Measurements from ENCODE around the gene WDR53. TPM values are rescaled to one million over a fixed set of nuclear protein-coding genes. Genes with fewer than 3 reads are reported as not detected.
A peak's percentile ranks its signal among the peaks of the same experiment; 100 is the strongest.
"Not testable (repeated sequence)": the region's sequence is repeated elsewhere in the genome, so short reads cannot be mapped to it uniquely, and the experiment has no call there.

Gene WDR53
- total RNA-seq, 2 experiments from 2014 or later: 12.8 to 21.4 TPM

GRCh38 chr3:196602673-196603072, 34.3 kb upstream of the WDR53 start:
- POLR2A ChIA-PET: no interaction called here
- Mint-ChIP-seq H3K27ac (no peak overlapping the region), H3K4me1 (peaks cover 6% of the 10 kb centered on the region), H3K9me3 (ENCODE audit: low read depth) (no peaks in the 10 kb centered on the region), H3K27me3 (no peaks in the 10 kb centered on the region), H3K4me3 (no peak overlapping the region), H3K36me3 (ENCODE audit: low read depth) (no peaks in the 10 kb centered on the region)
- DNase-seq (no peak), ATAC-seq (no peak)
- CTCF ChIA-PET: interaction anchor here (12.4 kb wide), 1 partner anchor 85 kb away, joined by 216 read pairs; no protein-coding TSS in a partner anchor
- intact Hi-C loops (cut with DNase I, micrococcal nuclease): loop anchor here (10.0 kb wide), 2 partner anchors 232 to 342 kb away; partner anchors contain the start of gene NCBP2 (in 1 of the 2)

- peaks cover 6% of the 10 kb centered on the region for H3K4me1 Mint-ChIP-seq
- CTCF ChIA-PET: no interaction called here
- DNase-seq (no peak), ATAC-seq (no peak)
- H3K4me3 Mint-ChIP-seq: no peak overlapping the region
- intact Hi-C loops (cut with DNase I, micrococcal nuclease): loop anchor here (10.0 kb wide), 2 partner anchors 234 to 344 kb away; partner anchors contain the start of gene NCBP2 (in 1 of the 2)
- no peaks in the 10 kb centered on the region for H3K9me3 Mint-ChIP-seq (ENCODE audit: low read depth)
- POLR2A ChIA-PET: no interaction called here
- no peak overlapping the region for H3K27ac Mint-ChIP-seq
- H3K27me3 Mint-ChIP-seq: no peaks in the 10 kb centered on the region
- no peaks in the 10 kb centered on the region for H3K36me3 Mint-ChIP-seq (ENCODE audit: low read depth)
These were observed 32.0 kb upstream of the WDR53 start for GRCh38 chr3:196600359-196600758.

GRCh38 chr3:196599734-196600128, 31.4 kb upstream of the WDR53 start:
- CTCF ChIA-PET: no interaction called here

GRCh38 chr3:196597971-196598733, 29.8 kb upstream of the WDR53 start:
- ChIA-PET CTCF (interaction anchor here (0.6 to 1.5 kb wide), 6 partner anchors 9 to 344 kb away, joined by 3 to 5 read pairs (median 3); partner anchors contain the start of gene NCBP2), POLR2A (interaction anchor here (0.6 to 1.2 kb wide), 2 partner anchors 142 to 310 kb away, joined by 3 read pairs; partner anchors contain the start of gene PCYT1A)
- peak; percentile 26 for ATAC-seq
- H3K27me3 Mint-ChIP-seq; H3K36me3 Mint-ChIP-seq (ENCODE audit: low read depth); H3K4me1 Mint-ChIP-seq; intact Hi-C loops (cut with DNase I, micrococcal nuclease); H3K27ac Mint-ChIP-seq; H3K9me3 Mint-ChIP-seq (ENCODE audit: low read depth): not testable (repeated sequence)
- H3K4me3 Mint-ChIP-seq: peak overlapping the region; percentile 65
- DNase-seq: peak; percentile 56

More at GRCh38 chr3:196599734-196600128, 31.4 kb upstream of the WDR53 start:
- DNase-seq: no peak
- Mint-ChIP-seq H3K36me3 (ENCODE audit: low read depth) (no peaks in the 10 kb centered on the region), H3K27me3 (no peaks in the 10 kb centered on the region), H3K9me3 (ENCODE audit: low read depth) (no peaks in the 10 kb centered on the region), H3K4me3 (no peak overlapping the region), H3K4me1 (peaks cover 5% of the 10 kb centered on the region), H3K27ac (no peak overlapping the region)
- ATAC-seq: no peak
- POLR2A ChIA-PET: no interaction called here
- intact Hi-C loops (cut with DNase I, micrococcal nuclease): loop anchor here (10.0 kb wide), 2 partner anchors 235 to 345 kb away; partner anchors contain the start of gene NCBP2 (in 1 of the 2)

- H3K4me3 Mint-ChIP-seq: no peak overlapping the region
- POLR2A ChIA-PET: no interaction called here
- CTCF ChIA-PET: interaction anchor here (0.6 to 1.9 kb wide), 2 partner anchors 89 to 241 kb away, joined by 3 to 5 read pairs; no protein-coding TSS in a partner anchor
- H3K27ac Mint-ChIP-seq: no peak overlapping the region
- DNase-seq: no peak
- no peak for ATAC-seq
- no peaks in the 10 kb centered on the region for H3K9me3 Mint-ChIP-seq (ENCODE audit: low read depth)
- no peaks in the 10 kb centered on the region for H3K27me3 Mint-ChIP-seq
- H3K36me3 Mint-ChIP-seq (ENCODE audit: low read depth): no peaks in the 10 kb centered on the region
- intact Hi-C loops (cut with DNase I, micrococcal nuclease): no loop called here
- no peaks in the 10 kb centered on the region for H3K4me1 Mint-ChIP-seq
These were observed 28.0 kb upstream of the WDR53 start for GRCh38 chr3:196596355-196596754.

- ChIA-PET POLR2A (no interaction called here), CTCF (interaction anchor here (0.5 to 1.5 kb wide), 8 partner anchors 11 to 589 kb away, joined by 3 to 5 read pairs (median 4); no protein-coding TSS in a partner anchor)
- no peaks in the 10 kb centered on the region for H3K27me3 Mint-ChIP-seq
- ATAC-seq (no peak), DNase-seq (no peak)
- no peaks in the 10 kb centered on the region for H3K9me3 Mint-ChIP-seq (ENCODE audit: low read depth)
- H3K4me3 Mint-ChIP-seq: no peak overlapping the region
- H3K27ac Mint-ChIP-seq: no peak overlapping the region
- peaks cover 10% of the 10 kb centered on the region for H3K36me3 Mint-ChIP-seq (ENCODE audit: low read depth)
- intact Hi-C loops (cut with DNase I, micrococcal nuclease): no loop called here
- H3K4me1 Mint-ChIP-seq: no peaks in the 10 kb centered on the region
These were observed 21.9 kb upstream of the WDR53 start for GRCh38 chr3:196590279-196590678.

- intact Hi-C loops (cut with DNase I, micrococcal nuclease): no loop called here
- H3K4me1 Mint-ChIP-seq: peaks cover 8% of the 10 kb centered on the region
- ChIA-PET POLR2A (interaction anchor here (0.6 kb wide), 1 partner anchor 12 kb away, joined by 4 read pairs; no protein-coding TSS in a partner anchor), CTCF (interaction anchor here (0.9 to 1.7 kb wide), 5 partner anchors 9 to 56 kb away, joined by 3 to 6 read pairs (median 3); partner anchors contain the start of genes FBXO45 and WDR53)
- H3K4me3 Mint-ChIP-seq: no peak overlapping the region
- ATAC-seq: no peak
- peaks cover 30% of the 10 kb centered on the region for H3K36me3 Mint-ChIP-seq (ENCODE audit: low read depth)
- no peak overlapping the region for H3K27ac Mint-ChIP-seq
- H3K9me3 Mint-ChIP-seq (ENCODE audit: low read depth): no peaks in the 10 kb centered on the region
- H3K27me3 Mint-ChIP-seq: no peaks in the 10 kb centered on the region
- DNase-seq: no peak
These were observed 16.8 kb upstream of the WDR53 start for GRCh38 chr3:196585044-196585757.

GRCh38 chr3:196572389-196572788, 4.0 kb upstream of the WDR53 start:
- POLR2A ChIA-PET: no interaction called here
- H3K9me3 Mint-ChIP-seq (ENCODE audit: low read depth): no peaks in the 10 kb centered on the region
- intact Hi-C loops (cut with DNase I, micrococcal nuclease): no loop called here
- ATAC-seq (no peak), DNase-seq (no peak)
- CTCF ChIA-PET: interaction anchor here (1.0 to 1.5 kb wide), 3 partner anchors 21 to 105 kb away, joined by 3 to 7 read pairs (median 3); no protein-coding TSS in a partner anchor
- H3K36me3 Mint-ChIP-seq (ENCODE audit: low read depth): peaks cover 8% of the 10 kb centered on the region
- H3K27ac Mint-ChIP-seq: no peak overlapping the region
- H3K4me3 Mint-ChIP-seq: no peak overlapping the region
- H3K4me1 Mint-ChIP-seq: peaks cover 30% of the 10 kb centered on the region
- no peaks in the 10 kb centered on the region for H3K27me3 Mint-ChIP-seq

GRCh38 chr3:196570332-196570731, 2.0 kb upstream of the WDR53 start:
- ATAC-seq; H3K27me3 Mint-ChIP-seq; POLR2A ChIA-PET; H3K9me3 Mint-ChIP-seq (ENCODE audit: low read depth); DNase-seq; H3K27ac Mint-ChIP-seq; intact Hi-C loops (cut with DNase I, micrococcal nuclease): not testable (repeated sequence)
- Mint-ChIP-seq H3K4me3 (peak overlapping the region; percentile 88), H3K36me3 (ENCODE audit: low read depth) (peaks cover 15% of the 10 kb centered on the region), H3K4me1 (peaks cover 37% of the 10 kb centered on the region)
- CTCF ChIA-PET: interaction anchor here (1.0 to 2.4 kb wide), 5 partner anchors 39 to 147 kb away, joined by 3 to 16 read pairs (median 3); no protein-coding TSS in a partner anchor

GRCh38 chr3:196569003-196569516, 706 bp upstream of the WDR53 start:
- intact Hi-C loops (cut with DNase I, micrococcal nuclease): loop anchor here (2.0 to 5.0 kb wide), 4 partner anchors 40 to 728 kb away; partner anchors contain the start of genes DLG1 (in 1 of the 2) and NRROS (in 1 of the 2)
- H3K27ac Mint-ChIP-seq: peak overlapping the region; percentile 93
- peak overlapping the region; percentile 88 for H3K4me3 Mint-ChIP-seq
- ChIA-PET CTCF (interaction anchor here (0.6 to 2.4 kb wide), 5 partner anchors 16 to 460 kb away, joined by 3 to 16 read pairs (median 3); partner anchors contain the start of gene MELTF), POLR2A (interaction anchor here (0.6 to 1.7 kb wide), 5 partner anchors 13 to 143 kb away, joined by 3 to 8 read pairs (median 3); partner anchors contain the start of genes CEP19 and PIGX)
- ATAC-seq (peak; percentile 45), DNase-seq (peak; percentile 71)
- H3K4me1 Mint-ChIP-seq: peaks cover 39% of the 10 kb centered on the region
- peaks cover 15% of the 10 kb centered on the region for H3K36me3 Mint-ChIP-seq (ENCODE audit: low read depth)
- H3K9me3 Mint-ChIP-seq (ENCODE audit: low read depth): no peaks in the 10 kb centered on the region
- no peaks in the 10 kb centered on the region for H3K27me3 Mint-ChIP-seq

GRCh38 chr3:196563721-196564225, 4.6 kb downstream of the WDR53 start:
- intact Hi-C loops (cut with DNase I, micrococcal nuclease): no loop called here
- Mint-ChIP-seq H3K27me3 (no peaks in the 10 kb centered on the region), H3K27ac (peak overlapping the region; percentile 71), H3K4me3 (peak overlapping the region; percentile 36), H3K4me1 (peaks cover 47% of the 10 kb centered on the region), H3K9me3 (ENCODE audit: low read depth) (no peaks in the 10 kb centered on the region), H3K36me3 (ENCODE audit: low read depth) (peaks cover 29% of the 10 kb centered on the region)
- POLR2A ChIA-PET: no interaction called here
- ATAC-seq (peak; percentile 12), DNase-seq (peak; percentile 39)
- CTCF ChIA-PET: no interaction called here

Data from activated CD4-positive, alpha-beta T cell treated with anti-CD3 and anti-CD28 coated beads for 36 hours (primary cell).